ENCODE data around the gene DLK2.

The DLK2 gene

GRCh38 chr6:43490523-43490939 lies 35.2 kb upstream of the DLK2 start:
- TF ChIP-seq PPARA (CRISPR knock-in tag; IDR thresholded peaks at IDR 0.05; ENCODE audit: borderline replicate concordance) = no peak
- no peak for TF ChIP-seq CSRNP3 (CRISPR knock-in tag; IDR thresholded peaks at IDR 0.05)
- TF ChIP-seq ZC3H10 (CRISPR knock-in tag; IDR thresholded peaks at IDR 0.05) = no peak
- TF ChIP-seq ESRRG (CRISPR knock-in tag; IDR thresholded peaks at IDR 0.05) = no peak
- no peak for TF ChIP-seq OSR1 (CRISPR knock-in tag; IDR thresholded peaks at IDR 0.05)
- TF ChIP-seq SNAI2 (CRISPR knock-in tag; IDR thresholded peaks at IDR 0.05) = no peak
- TF ChIP-seq ZNF8 (CRISPR knock-in tag; IDR thresholded peaks at IDR 0.05) = no peak
- TF ChIP-seq RARB (CRISPR knock-in tag; IDR thresholded peaks at IDR 0.05) = no peak
- TF ChIP-seq PATZ1 (CRISPR knock-in tag; IDR thresholded peaks at IDR 0.05; ENCODE audit: borderline replicate concordance) = no peak
- TF ChIP-seq GLIS3 (CRISPR knock-in tag; IDR thresholded peaks at IDR 0.05) = no peak
- TF ChIP-seq BACH2 (CRISPR knock-in tag; IDR thresholded peaks at IDR 0.05; ENCODE audit: borderline replicate concordance) = no peak
- no peak for ATAC-seq

GRCh38 chr6:43489277-43490072 lies 34.1 kb upstream of the DLK2 start:
- ATAC-seq = peak; percentile 17; the same call in 1 of the 3 replicates
- TF ChIP-seq BACH2 (CRISPR knock-in tag; IDR thresholded peaks at IDR 0.05; ENCODE audit: borderline replicate concordance) (no peak), ARNTL (CRISPR knock-in tag; IDR thresholded peaks at IDR 0.05; ENCODE audit: borderline replicate concordance, low read depth) (no peak), ISL1 (CRISPR knock-in tag; IDR thresholded peaks at IDR 0.05) (no peak), CSDC2 (CRISPR knock-in tag; IDR thresholded peaks at IDR 0.05) (no peak), ESRRG (CRISPR knock-in tag; IDR thresholded peaks at IDR 0.05) (no peak), ZFP30 (CRISPR knock-in tag; IDR thresholded peaks at IDR 0.05) (no peak), ZNF8 (CRISPR knock-in tag; IDR thresholded peaks at IDR 0.05) (peak; percentile 71), ZC3H10 (CRISPR knock-in tag; IDR thresholded peaks at IDR 0.05) (no peak), PPARA (CRISPR knock-in tag; IDR thresholded peaks at IDR 0.05; ENCODE audit: borderline replicate concordance) (no peak)

- TF ChIP-seq ESRRG (CRISPR knock-in tag; IDR thresholded peaks at IDR 0.05) = no peak
- TF ChIP-seq RARB (CRISPR knock-in tag; IDR thresholded peaks at IDR 0.05) = no peak
- TF ChIP-seq GLIS3 (CRISPR knock-in tag; IDR thresholded peaks at IDR 0.05) = no peak
- TF ChIP-seq TSHZ2 (CRISPR knock-in tag; IDR thresholded peaks at IDR 0.05) = no peak
- TF ChIP-seq ZC3H10 (CRISPR knock-in tag; IDR thresholded peaks at IDR 0.05) = no peak
- no peak for TF ChIP-seq SNAI2 (CRISPR knock-in tag; IDR thresholded peaks at IDR 0.05)
- TF ChIP-seq ARNTL (CRISPR knock-in tag; IDR thresholded peaks at IDR 0.05; ENCODE audit: borderline replicate concordance, low read depth) = no peak
- TF ChIP-seq ZNF8 (CRISPR knock-in tag; IDR thresholded peaks at IDR 0.05) = no peak
- no peak for TF ChIP-seq BACH2 (CRISPR knock-in tag; IDR thresholded peaks at IDR 0.05; ENCODE audit: borderline replicate concordance)
- no peak for TF ChIP-seq ISL1 (CRISPR knock-in tag; IDR thresholded peaks at IDR 0.05)
- TF ChIP-seq CSDC2 (CRISPR knock-in tag; IDR thresholded peaks at IDR 0.05) = no peak
- TF ChIP-seq ZFP3 (CRISPR knock-in tag; IDR thresholded peaks at IDR 0.05) = no peak
- no peak for TF ChIP-seq TCF4 (CRISPR knock-in tag; IDR thresholded peaks at IDR 0.05; ENCODE audit: borderline replicate concordance)
- TF ChIP-seq ZFP30 (CRISPR knock-in tag; IDR thresholded peaks at IDR 0.05) = no peak
- no peak for TF ChIP-seq CREB5 (CRISPR knock-in tag; IDR thresholded peaks at IDR 0.05; ENCODE audit: low read depth)
- peak; percentile 11; the same call in 2 of the 3 replicates for ATAC-seq
Measured at GRCh38 chr6:43488667-43489276, 33.4 kb upstream of the DLK2 start.

Measured in SK-N-SH treated with all-trans-retinoic acid at 6 μM for 48 hours (cell line).